ENCODE measurements around the gene TMEM200A.

Gene TMEM200A

GRCh38 chr6:130393306-130393705, 27.5 kb downstream of the TMEM200A start:
- peaks cover 6% of the 10 kb centered on the region for H3K4me1 Mint-ChIP-seq
- no peaks in the 10 kb centered on the region for H3K9me3 Mint-ChIP-seq
- DNase-seq (no peak), ATAC-seq (no peak)
- H3K27me3 Mint-ChIP-seq, result no peaks in the 10 kb centered on the region
- no peak overlapping the region for H3K4me3 Mint-ChIP-seq
- no peak overlapping the region for H3K27ac Mint-ChIP-seq

- Mint-ChIP-seq H3K4me1 (peaks cover 6% of the 10 kb centered on the region), H3K9me3 (no peaks in the 10 kb centered on the region), H3K4me3 (no peak overlapping the region), H3K27me3 (no peaks in the 10 kb centered on the region), H3K27ac (no peak overlapping the region)
- ATAC-seq (no peak), DNase-seq (no peak)
Measured at GRCh38 chr6:130394246-130394645, 28.4 kb downstream of the TMEM200A start.

GRCh38 chr6:130395164-130395563, 29.3 kb downstream of the TMEM200A start:
- H3K27me3 Mint-ChIP-seq, result no peaks in the 10 kb centered on the region
- H3K4me3 Mint-ChIP-seq, result no peak overlapping the region
- ATAC-seq (no peak), DNase-seq (no peak)
- H3K9me3 Mint-ChIP-seq, result no peaks in the 10 kb centered on the region
- H3K27ac Mint-ChIP-seq, result no peak overlapping the region
- H3K4me1 Mint-ChIP-seq, result peaks cover 6% of the 10 kb centered on the region

- Mint-ChIP-seq H3K4me1 (peaks cover 12% of the 10 kb centered on the region), H3K4me3 (peak overlapping the region in 1 of 2 donors; percentile 61), H3K27ac (peak overlapping the region in 1 of 2 donors; percentile 74), H3K9me3 (no peaks in the 10 kb centered on the region), H3K27me3 (no peaks in the 10 kb centered on the region)
- ATAC-seq (no peak), DNase-seq (no peak)
Measured at GRCh38 chr6:130396722-130397121, 30.9 kb downstream of the TMEM200A start.

- H3K27ac Mint-ChIP-seq, result no peak overlapping the region
- ATAC-seq (no peak), DNase-seq (no peak)
- H3K4me3 Mint-ChIP-seq, result no peak overlapping the region
- H3K27me3 Mint-ChIP-seq, result no peaks in the 10 kb centered on the region
- H3K9me3 Mint-ChIP-seq, result no peaks in the 10 kb centered on the region
- peaks cover 9% of the 10 kb centered on the region for H3K4me1 Mint-ChIP-seq
Measured at GRCh38 chr6:130405549-130405948, 39.7 kb downstream of the TMEM200A start.

- Mint-ChIP-seq H3K27me3 (peaks cover 1% of the 10 kb centered on the region), H3K9me3 (peaks cover 0 to under 1% of the 10 kb centered on the region in 2 donors), H3K4me1 (no peaks in the 10 kb centered on the region), H3K27ac (no peak overlapping the region), H3K4me3 (no peak overlapping the region)
- DNase-seq, result no peak
- ATAC-seq, result no peak
Measured at GRCh38 chr6:130407032-130407431, 41.2 kb downstream of the TMEM200A start.

- H3K27ac Mint-ChIP-seq, result no peak overlapping the region
- H3K4me3 Mint-ChIP-seq, result no peak overlapping the region
- peaks cover 6 to 9% of the 10 kb centered on the region in 2 donors for H3K9me3 Mint-ChIP-seq
- no peak for DNase-seq
- ATAC-seq, result no peak
- H3K4me1 Mint-ChIP-seq, result peaks cover 4% of the 10 kb centered on the region
- peaks cover 7% of the 10 kb centered on the region for H3K27me3 Mint-ChIP-seq
Measured at GRCh38 chr6:130409418-130410100, 43.7 kb downstream of the TMEM200A start.

GRCh38 chr6:130411481-130411880, 45.7 kb downstream of the TMEM200A start:
- Mint-ChIP-seq H3K9me3 (peaks cover 6 to 9% of the 10 kb centered on the region in 2 donors), H3K4me1 (peaks cover 4% of the 10 kb centered on the region), H3K27ac (no peak overlapping the region), H3K27me3 (peaks cover 7% of the 10 kb centered on the region), H3K4me3 (no peak overlapping the region)
- ATAC-seq, result no peak
- no peak for DNase-seq

GRCh38 chr6:130412556-130413290, 46.9 kb downstream of the TMEM200A start:
- H3K9me3 Mint-ChIP-seq, result peaks cover 6 to 9% of the 10 kb centered on the region in 2 donors
- H3K4me3 Mint-ChIP-seq, result no peak overlapping the region
- peaks cover 7% of the 10 kb centered on the region for H3K27me3 Mint-ChIP-seq
- peaks cover 4% of the 10 kb centered on the region for H3K4me1 Mint-ChIP-seq
- peak overlapping the region in 1 of 2 donors; percentile 34 for H3K27ac Mint-ChIP-seq
- ATAC-seq (no peak), DNase-seq (no peak)

- H3K27ac Mint-ChIP-seq, result no peak overlapping the region
- H3K4me3 Mint-ChIP-seq, result no peak overlapping the region
- DNase-seq (no peak), ATAC-seq (no peak)
- H3K4me1 Mint-ChIP-seq, result no peaks in the 10 kb centered on the region
- no peaks in the 10 kb centered on the region for H3K27me3 Mint-ChIP-seq
- peaks cover 0 to 5% of the 10 kb centered on the region in 2 donors for H3K9me3 Mint-ChIP-seq
Measured at GRCh38 chr6:130417951-130418350, 52.1 kb downstream of the TMEM200A start.

GRCh38 chr6:130420911-130421310, 55.1 kb downstream of the TMEM200A start:
- ATAC-seq (no peak), DNase-seq (no peak)
- Mint-ChIP-seq H3K27me3 (no peaks in the 10 kb centered on the region), H3K4me1 (no peaks in the 10 kb centered on the region), H3K4me3 (no peak overlapping the region), H3K9me3 (no peaks in the 10 kb centered on the region), H3K27ac (no peak overlapping the region)

- Mint-ChIP-seq H3K9me3 (no peaks in the 10 kb centered on the region), H3K27me3 (no peaks in the 10 kb centered on the region), H3K27ac (no peak overlapping the region), H3K4me1 (no peaks in the 10 kb centered on the region), H3K4me3 (no peak overlapping the region)
- no peak for ATAC-seq
- DNase-seq, result no peak
Measured at GRCh38 chr6:130421585-130421984, 55.8 kb downstream of the TMEM200A start.

GRCh38 chr6:130423044-130423443, 57.2 kb downstream of the TMEM200A start:
- Mint-ChIP-seq H3K4me1 (no peaks in the 10 kb centered on the region), H3K27ac (no peak overlapping the region), H3K27me3 (no peaks in the 10 kb centered on the region), H3K4me3 (no peak overlapping the region), H3K9me3 (no peaks in the 10 kb centered on the region)
- no peak for DNase-seq
- no peak for ATAC-seq

- H3K4me3 Mint-ChIP-seq, result no peak overlapping the region
- no peak for ATAC-seq
- no peaks in the 10 kb centered on the region for H3K4me1 Mint-ChIP-seq
- no peak for DNase-seq
- H3K27me3 Mint-ChIP-seq, result no peaks in the 10 kb centered on the region
- no peak overlapping the region for H3K27ac Mint-ChIP-seq
- H3K9me3 Mint-ChIP-seq, result no peaks in the 10 kb centered on the region
Measured at GRCh38 chr6:130424710-130425109, 58.9 kb downstream of the TMEM200A start.

GRCh38 chr6:130425537-130425936, 59.7 kb downstream of the TMEM200A start:
- no peak for ATAC-seq
- no peak for DNase-seq
- Mint-ChIP-seq H3K4me1 (no peaks in the 10 kb centered on the region), H3K9me3 (no peaks in the 10 kb centered on the region), H3K27me3 (no peaks in the 10 kb centered on the region), H3K27ac (no peak overlapping the region), H3K4me3 (no peak overlapping the region)

- H3K9me3 Mint-ChIP-seq, result no peaks in the 10 kb centered on the region
- no peak overlapping the region for H3K27ac Mint-ChIP-seq
- no peak overlapping the region for H3K4me3 Mint-ChIP-seq
- no peaks in the 10 kb centered on the region for H3K27me3 Mint-ChIP-seq
- no peaks in the 10 kb centered on the region for H3K4me1 Mint-ChIP-seq
- ATAC-seq (no peak), DNase-seq (no peak)
Measured at GRCh38 chr6:130426066-130426721, 60.4 kb downstream of the TMEM200A start.
